ENCODE data around the gene PLEKHA1.

Gene PLEKHA1

DNA sequence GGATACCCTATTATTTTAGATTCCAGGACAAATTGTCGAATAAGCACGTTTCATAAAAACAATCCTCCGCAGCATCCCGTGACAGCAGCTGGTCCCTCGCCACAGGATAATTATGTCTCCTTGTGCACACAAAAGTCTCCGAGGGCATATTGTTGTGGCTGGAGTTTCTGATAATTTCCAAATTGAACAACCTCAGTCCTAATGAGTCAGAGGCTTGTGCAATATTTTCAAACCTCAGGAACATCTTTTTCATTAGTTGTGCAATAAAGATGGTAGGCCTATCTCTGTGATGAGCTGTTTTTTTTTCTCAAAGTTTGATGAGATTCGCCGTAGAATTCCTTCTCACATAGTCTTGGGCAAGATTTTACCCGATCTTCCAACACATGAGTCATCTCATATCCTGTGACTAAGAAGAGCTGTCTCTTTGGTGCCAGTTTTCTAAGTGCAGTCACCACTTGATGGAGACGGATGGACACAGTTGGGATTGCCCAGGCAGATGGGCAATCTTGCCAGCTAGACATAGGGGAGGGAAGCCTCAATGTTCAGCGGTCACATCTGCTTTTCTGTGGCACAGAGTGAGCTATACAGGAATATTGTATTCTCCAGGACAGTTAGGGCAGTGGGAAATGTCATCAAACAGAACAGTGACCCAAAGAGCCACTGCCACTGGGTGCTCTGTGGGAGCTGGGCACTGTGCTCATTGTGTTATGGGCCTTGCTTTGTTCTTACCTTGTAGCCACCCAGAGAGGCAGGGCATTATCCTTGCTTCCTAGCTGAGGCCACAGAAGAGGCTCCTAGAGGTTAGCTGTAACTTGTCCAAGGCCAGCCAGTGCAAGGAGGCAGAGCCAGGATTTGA, 94.6 kb downstream of the PLEKHA1 start:
- no peak overlapping the region for H3K4me3 ChIP-seq (ENCODE audit: low read length)
- no peak for DNase-seq (ENCODE audit: low read depth, low spot score)

DNA sequence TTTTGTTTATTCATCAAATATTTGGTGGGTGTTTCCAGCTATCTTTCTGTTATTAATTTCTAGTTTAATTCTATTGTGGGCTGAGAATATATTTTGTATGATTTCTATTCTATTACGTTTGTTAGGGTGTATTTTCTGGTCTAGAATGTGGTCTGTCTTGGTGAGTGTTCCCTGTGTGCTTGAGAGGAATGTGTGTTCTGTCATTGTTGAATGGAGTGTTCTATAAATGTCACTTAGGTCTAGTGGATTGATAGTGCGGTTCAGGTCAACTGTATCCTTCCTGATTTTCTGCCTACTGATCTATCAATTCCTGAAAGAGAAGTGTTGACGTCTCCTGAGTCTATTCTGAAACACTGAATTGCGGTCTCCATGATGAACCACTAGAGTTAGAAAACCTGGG, 95.3 kb downstream of the PLEKHA1 start:
- H3K4me3 ChIP-seq (ENCODE audit: low read length), result no peak overlapping the region

DNA sequence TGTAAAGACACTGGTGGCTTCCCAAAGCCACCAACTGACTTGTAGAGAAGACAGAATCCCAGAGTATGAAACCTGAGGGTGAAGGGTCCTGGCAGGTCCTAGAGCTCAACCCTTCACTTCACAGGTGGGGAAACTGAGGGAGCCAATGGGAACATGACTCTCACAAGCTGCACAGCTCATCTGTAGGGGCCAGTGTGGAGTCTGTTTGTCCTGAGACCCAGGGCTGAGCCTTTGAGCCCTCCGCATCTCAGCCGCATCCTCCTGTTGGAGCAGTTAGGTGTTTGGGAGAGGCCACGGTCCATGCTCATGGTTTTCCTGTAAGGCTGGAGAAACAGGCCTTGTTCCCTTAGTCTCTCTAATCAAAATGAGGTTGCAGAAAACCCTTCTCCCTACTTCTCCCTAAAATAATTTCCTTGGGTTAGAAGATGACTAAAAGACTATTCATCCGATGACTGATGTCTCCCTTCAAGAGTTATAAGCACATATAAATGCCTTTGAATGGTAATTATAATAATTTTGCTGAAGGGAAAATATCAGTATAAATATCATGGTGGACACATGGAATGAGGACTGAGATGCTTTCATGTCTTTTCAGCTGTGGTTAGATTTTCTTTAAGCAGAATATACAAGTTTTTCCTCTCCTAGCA, 97.1 kb downstream of the PLEKHA1 start:
- DNase-seq (ENCODE audit: low read depth, low spot score), result no peak
- no peak overlapping the region for H3K4me3 ChIP-seq (ENCODE audit: low read length)

More for the DNA sequence above, 95.3 kb downstream of the PLEKHA1 start:
- no peak for DNase-seq (ENCODE audit: low read depth, low spot score)

DNA sequence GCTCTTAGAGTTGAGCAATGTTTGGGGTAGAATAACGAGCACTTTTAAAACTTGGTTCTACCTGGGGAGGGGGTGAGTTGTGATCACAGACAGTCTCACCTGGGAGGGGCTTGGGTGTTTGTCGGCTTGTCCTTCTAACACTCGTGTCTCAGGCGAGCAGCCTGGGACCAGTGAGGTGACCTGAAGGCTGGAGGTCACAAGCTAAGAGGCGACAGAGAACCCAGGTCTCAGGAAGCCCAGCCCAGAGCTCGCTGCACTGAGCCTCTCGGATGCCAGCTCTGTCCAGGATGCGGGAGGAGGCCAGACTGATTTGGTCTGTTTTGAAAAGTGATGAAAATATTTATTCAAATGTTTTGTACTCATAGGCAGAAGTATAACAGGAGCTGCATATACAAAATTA, 98.6 kb downstream of the PLEKHA1 start:
- no peak for DNase-seq (ENCODE audit: low read depth, low spot score)
- H3K4me3 ChIP-seq (ENCODE audit: low read length), result no peak overlapping the region

DNA sequence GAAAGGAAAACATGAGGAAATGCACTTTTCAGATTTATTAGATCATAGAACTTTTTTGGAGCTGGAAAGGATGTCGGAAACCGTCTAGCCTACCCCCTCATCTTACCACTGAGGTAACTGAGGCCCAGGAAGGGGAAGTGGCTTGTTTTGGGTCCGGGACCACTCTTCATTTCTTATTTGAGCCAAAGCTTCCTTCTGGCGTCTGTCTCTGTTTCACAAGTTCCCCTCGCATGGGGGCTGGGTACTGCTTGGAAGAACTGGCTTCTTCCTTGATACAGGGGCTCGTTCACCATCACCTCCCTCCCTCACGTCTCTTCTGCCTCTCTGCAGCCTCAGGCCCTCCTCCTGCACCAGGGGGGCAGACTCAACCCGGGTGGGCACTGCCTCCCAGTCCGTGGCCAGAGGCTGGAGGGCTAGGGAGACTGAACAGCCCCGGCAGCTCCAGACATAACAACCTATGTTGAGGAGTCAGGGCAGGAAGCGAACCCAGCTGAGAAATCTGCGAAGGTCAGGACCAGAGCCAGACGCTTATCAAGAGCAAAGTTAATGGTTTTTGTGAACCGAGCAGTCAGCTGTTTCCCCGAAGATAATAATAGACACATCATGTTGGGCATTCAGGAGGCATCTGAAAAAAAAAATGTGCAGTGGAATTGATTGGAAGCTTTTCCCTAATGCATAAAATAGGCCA, 99.8 kb downstream of the PLEKHA1 start:
- no peak for DNase-seq (ENCODE audit: low read depth, low spot score)
- H3K4me3 ChIP-seq (ENCODE audit: low read length), result no peak overlapping the region

DNA sequence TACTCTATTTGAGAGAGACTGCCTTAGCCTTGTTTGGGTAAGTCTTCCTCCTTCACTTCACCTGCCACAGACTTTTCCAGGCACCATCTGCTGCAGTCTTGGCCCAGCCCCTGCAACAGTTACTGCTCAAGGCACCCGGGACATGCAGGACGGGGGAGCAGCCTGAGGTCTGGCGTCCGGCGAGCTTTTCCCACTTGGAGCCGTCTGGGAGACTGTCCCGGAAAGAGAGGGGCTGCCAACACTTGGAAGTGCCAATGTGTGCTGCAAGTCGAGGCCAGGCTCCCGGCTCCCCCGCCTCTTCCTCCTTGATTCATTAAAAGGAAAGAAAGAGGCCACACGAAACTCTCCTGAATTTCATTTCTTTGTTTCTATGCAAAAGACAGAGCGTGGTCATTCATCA, 100.6 kb downstream of the PLEKHA1 start:
- no peak for DNase-seq (ENCODE audit: low read depth, low spot score)
- H3K4me3 ChIP-seq (ENCODE audit: low read length), result no peak overlapping the region

DNA sequence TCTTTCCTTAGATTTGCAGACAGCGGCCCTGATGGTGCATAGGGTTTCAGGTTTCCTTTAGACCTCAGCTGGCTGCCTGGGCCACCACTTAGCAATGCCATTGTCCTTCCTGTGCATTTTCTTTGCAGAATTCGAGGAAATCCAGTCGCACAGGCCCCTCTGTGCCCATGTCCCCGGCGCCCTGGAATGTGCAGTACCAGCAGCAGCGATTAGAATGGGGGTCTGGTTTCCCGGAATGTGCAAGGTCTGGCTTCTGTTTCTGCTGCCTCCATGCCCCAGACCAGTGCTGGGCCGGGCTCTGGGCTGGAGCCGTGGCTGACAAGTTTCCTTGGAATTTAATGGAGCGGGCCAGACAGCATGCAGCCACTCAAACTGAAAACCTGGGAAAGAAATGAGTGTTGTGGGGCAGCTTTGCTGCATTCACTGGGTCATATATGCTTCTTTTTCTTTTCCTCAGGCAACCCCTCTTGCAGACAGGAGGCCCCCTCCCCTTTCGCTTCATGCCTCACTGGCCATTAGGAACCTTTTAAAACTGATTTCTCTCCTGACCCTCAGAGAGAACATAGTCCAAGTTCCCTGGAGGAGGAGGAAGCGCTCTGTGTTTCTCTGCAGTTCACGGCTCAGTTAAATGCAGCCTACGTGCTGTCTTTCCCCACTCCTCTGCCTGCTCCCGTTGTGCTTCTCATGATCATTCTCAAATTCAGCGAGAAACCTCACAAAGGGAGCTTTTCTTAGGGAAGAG, 101.3 kb downstream of the PLEKHA1 start:
- H3K4me3 ChIP-seq (ENCODE audit: low read length), result no peak overlapping the region
- DNase-seq (ENCODE audit: low read depth, low spot score), result no peak

DNA sequence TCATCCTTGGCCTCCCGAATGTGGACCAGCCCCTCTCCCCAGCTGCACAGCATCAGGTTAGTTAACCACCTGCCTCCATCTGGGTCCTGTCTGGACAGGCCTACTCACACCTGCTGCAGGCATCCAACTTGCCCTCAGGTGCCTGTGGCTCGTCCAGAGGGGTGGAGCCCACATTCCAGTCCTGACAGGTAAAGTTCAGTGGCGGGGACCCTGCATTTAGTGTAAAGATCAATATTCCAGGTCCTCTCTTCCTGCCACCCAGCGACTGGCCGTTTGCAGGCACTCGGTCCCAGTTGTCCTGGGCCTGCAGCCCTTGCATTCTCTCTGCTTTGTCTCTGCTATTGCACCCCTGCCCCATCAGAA, 101.8 kb downstream of the PLEKHA1 start:
- no peak for DNase-seq (ENCODE audit: low read depth, low spot score)
- H3K4me3 ChIP-seq (ENCODE audit: low read length), result no peak overlapping the region

DNA sequence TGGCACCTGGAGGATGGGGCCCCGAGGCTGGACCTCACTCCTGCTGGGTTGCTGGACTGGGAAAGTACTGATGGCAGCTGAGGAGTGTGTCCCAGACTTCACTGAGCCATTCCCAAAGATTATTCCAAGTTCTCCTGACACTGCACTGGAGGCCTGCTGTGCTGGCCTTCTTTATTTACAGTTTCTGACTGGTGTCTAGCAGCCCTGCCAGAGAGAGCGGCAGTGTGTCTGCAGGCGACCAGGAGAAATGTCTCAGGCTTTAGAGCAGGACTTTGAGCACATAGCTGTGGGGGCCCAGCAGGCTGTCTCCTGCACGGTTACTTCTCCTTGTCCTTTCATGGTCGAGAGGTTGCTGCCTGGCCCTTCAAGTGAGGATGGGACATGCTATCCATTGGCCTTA, 102.9 kb downstream of the PLEKHA1 start:
- no peak for DNase-seq (ENCODE audit: low read depth, low spot score)
- H3K4me3 ChIP-seq (ENCODE audit: low read length), result no peak overlapping the region

DNA sequence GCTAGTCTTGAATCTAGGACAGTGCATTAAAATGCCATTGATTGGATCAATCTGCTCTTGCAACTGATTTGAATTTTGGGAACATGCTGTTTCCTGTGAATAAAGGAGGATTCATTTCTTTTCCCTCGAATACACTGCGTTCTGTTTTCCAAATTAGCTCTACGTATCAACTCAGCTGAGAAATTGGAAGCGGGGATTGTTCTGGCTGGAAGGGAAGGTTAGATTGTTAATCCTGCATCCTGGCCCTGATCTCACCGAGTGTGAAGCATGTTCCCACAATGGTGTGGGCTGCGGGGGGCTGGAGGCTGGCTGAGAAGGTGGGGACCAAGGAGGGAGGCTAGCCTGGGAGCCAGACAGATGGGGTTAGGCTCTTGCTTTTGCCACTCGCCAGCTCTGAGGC, 104.5 kb downstream of the PLEKHA1 start:
- no peak for DNase-seq (ENCODE audit: low read depth, low spot score)
- no peak overlapping the region for H3K4me3 ChIP-seq (ENCODE audit: low read length)

DNA sequence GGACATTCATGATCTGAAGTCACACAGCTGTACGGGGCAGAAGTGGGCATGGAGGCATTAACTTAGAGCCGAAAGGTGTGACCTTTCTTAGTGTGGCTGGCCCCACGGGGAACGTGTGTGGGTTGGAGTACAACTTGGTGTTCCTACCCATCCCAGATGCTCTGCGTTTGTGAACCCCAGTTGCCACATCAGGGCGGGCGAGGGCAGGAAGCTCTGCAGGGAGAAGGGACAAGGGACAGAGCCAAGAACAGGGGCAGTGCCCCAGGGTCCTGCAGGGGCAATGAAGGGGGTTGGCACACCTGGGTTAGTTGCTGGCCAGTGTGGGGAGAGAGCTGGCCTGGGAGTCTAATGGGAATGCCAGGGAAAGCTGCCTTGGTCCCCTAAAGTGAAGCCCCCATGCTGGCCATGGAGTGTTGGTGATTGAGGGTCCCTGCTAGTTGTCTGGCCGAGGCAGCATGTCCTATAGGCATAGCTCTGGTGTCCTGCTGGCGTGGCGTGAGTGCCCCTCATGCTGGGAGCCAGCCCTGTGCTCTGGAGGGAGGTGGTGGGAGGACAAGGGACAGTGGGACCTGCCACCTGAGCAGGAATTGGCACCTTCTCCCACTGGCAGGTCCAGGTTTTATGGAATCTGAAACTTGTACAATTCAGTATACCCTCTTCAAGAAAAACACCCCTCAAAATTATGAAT, 105.8 kb downstream of the PLEKHA1 start:
- no peak for DNase-seq (ENCODE audit: low read depth, low spot score)
- no peak overlapping the region for H3K4me3 ChIP-seq (ENCODE audit: low read length)

DNA sequence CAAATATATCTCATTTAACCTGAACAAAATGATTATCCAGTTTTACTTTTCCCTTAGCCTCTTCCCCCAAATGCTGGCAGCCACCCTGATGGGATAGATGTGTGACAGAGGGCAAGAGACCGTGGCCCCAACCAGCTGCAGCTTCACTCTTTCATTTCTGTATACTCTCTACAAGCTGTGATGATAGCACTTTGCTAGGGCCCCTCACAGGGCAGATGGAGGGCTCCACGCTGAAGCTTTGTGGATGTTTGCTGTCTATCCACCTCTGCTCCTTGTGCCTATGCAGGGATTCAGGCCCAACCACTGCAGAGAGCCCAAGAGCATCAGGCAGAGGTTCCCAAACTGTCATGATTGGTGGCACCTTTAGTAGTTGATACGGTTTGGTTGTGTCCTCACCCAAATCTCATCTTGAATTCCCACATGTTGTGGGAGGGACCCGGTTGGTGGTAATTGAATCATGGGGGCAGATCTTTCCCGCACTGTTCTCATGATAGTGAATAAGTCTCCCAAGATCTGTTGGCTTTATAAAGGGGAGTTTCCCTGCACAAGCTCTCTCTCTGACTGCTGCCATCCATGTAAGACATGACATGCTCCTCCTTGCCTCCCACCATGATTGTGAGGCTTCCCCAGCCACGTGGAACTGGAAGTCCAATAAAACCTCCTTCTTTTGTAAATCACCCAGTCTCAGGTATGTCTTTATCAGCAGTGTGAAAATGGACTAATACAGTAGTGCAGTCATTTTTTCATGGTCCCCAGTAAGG, 107.0 kb downstream of the PLEKHA1 start:
- no peak for DNase-seq (ENCODE audit: low read depth, low spot score)
- no peak overlapping the region for H3K4me3 ChIP-seq (ENCODE audit: low read length)
